HL-60/S4 (cell line): Measurements from ENCODE around the gene IHH.

ENCODE experiments used
- in situ Hi-C: fragments of 300-500 bp; cut with MboI; formaldehyde crosslinking; loops from 2 replicates; pipeline ENCODE4 v1.14.3; 2022; ENCODE audit warnings: low sequenced_read_pairs

Gene IHH

DNA sequence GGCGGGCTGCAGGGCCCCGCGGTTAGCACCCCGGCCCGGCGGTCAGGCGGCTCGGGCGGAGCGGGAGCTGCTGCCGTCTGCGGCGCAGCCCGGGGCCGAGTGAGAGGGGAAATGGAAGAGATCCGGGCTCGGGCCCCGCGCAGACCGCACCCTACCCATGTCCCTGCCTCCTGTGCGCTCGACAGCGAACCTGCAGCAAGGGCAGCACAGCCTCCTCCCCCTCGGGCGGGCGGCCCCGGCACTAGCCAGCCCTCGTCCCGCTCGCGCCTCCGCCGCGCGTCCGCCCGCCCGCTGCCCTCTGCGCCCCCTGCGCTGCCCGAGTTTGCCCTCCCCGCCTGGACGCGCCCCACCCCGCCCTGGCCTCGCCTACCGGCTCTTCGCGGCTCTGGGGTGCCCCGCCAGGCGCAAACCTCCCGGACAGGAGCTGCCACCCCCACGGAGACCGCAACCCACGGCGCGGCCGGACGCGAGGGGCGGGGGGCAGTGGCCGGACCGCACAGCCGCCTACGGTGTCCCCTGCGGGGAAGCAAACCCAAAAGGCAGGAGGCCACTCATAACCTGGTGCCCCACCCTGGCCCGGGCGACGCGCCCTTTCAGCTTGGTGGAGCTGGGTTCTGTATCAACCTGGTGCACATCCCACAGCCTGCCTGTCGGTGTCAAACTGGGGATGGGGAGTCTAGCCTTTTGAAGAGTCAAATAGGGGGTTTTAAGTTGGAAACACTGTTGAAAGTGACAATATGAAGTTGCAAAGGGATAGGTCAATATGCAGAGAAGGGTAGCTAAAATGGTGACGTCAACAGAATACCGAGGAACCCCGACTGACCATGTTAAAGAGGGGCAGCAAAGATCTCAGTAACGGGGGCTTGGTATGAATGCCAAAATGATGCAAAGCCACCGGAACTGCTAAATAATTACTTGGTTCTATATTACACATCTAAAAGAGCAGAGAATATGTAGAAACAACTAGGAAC, at the start of gene IHH:
Gene IHH (minus strand): TSS at position 101 of the 971 bp plus-strand sequence. CDS start 454 bp downstream, outside the sequence.
- in situ Hi-C loops: no loop called here

DNA sequence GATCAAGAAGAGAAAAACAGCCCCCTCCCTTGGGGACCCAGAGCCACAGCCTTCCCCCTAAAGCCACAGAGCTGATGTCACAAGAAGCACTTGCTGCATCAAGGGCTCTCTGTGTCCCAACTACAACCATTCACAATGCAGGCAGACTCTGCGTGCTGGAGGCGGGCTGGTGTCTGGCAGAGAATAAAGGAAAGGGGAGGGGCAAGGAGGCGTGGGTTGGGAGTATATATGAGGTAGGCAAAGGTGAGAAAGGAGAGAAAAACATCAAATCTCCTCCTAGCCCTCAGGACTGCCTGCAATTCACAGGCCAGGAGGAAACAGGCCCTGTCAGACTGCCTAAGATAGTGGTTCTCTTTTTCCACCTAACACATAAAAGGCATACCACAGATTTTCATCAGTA, 48.8 kb upstream of the IHH start:
- in situ Hi-C loops: no loop called here

DNA sequence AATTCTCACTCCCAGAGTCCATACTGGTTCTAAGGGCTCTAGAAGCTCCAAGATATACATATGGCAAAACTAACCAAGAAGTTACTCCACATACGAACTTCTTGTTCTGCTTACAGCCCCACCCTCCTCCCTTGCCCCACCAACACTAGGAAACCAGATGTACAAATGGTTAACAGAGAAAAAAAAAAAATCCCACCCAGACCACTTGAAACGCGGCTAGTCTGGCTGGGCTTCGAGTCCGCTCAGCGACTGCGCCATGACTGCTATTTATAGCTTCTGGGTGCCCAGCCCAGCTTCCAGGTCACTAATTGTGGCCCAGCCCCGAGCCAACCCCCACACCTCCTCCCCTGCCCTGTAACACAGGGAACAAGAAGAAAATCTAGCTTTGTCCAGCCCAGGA, 47.0 kb upstream of the IHH start:
- in situ Hi-C loops: no loop called here

- in situ Hi-C loops: no loop called here
These were observed 45.5 kb upstream of the IHH start for GRCh38 chr2:219106251-219106650.

DNA sequence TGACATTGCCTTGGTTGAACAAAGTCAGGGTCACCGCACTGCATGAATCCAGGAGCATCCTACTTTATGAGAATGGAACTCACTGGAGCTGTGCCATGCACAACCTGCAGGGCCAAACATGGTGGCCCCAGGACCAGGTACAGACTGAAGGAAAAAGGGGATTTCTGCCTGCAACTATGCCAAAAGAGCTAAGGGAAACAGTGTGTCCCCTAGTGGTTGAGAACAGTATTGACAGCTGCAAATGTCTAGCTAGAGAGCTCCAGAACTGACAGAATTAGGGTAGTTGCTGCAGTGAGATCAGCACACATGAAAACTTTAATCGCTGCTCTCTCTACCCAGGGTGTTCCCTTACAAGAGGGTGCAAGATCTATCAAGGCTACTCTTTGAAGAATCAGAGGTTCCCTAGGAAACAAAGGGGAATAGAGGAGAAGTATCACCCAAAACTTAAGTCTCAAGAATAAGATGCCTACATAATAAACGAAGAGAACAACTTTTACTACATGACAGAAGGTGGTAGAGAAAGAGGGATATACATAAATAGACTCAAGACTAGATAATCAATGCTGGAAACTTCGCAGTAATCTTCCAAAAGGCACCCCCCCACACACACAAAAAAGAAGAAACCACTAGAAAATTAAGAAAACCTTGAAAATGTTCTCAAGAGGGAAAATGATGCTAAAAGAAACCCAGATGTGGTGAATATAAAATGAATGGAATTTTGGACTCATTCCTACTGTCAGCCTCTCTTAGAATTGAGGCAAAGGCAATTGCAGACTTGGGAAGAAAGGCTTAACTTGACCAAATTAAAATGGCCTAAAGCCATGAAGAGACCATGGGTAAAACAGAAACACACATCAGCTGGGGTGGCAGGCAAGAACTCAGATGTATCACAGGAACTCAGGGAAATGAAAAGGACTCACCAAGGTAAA, 43.6 kb upstream of the IHH start:
- in situ Hi-C loops: no loop called here

- in situ Hi-C loops: no loop called here
These were observed 38.6 kb upstream of the IHH start for GRCh38 chr2:219099329-219099728.

GRCh38 chr2:219095406-219095935, 34.8 kb upstream of the IHH start:
- in situ Hi-C loops: no loop called here

DNA sequence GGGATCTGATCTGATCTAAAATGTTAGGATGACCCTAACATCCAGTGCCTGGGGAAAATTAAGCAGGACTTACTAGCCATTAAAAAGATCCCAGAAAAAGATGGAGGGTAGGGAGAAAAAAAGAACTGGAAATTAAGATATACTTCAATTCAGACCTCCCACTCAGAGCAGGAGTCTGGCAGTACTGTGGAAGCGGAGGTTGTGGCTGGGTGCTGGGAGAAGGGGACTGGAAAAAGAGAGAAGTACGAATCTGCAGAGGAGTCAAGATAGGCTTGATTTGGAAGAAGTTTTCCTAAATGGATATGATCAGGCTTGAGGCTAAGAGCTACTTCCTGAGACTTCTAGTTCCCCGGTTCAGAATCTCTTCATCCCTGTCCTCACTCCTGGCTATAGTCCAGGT, 33.5 kb upstream of the IHH start:
- in situ Hi-C loops: no loop called here

- in situ Hi-C loops: no loop called here
These were observed 29.9 kb upstream of the IHH start for GRCh38 chr2:219090436-219091299.

DNA sequence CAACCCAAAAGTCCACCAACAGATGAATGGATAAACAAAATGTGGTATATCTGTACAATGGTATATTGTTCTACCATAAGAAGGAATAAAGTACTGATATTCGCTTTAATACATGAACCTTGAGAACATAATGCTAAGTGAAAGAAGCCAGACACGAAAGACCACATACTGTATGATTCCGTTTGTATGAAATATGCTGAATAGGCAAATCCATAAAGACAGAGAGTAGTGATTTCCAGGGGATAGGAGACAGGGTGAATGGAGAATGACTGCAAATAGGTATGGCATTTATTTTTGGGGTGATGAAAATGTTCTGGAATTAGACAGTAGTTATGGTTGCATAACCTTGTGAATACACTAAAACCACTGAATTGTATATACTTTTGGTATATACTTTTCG, 28.6 kb upstream of the IHH start:
- in situ Hi-C loops: no loop called here

GRCh38 chr2:219087848-219088247, 27.1 kb upstream of the IHH start:
- in situ Hi-C loops: no loop called here

DNA sequence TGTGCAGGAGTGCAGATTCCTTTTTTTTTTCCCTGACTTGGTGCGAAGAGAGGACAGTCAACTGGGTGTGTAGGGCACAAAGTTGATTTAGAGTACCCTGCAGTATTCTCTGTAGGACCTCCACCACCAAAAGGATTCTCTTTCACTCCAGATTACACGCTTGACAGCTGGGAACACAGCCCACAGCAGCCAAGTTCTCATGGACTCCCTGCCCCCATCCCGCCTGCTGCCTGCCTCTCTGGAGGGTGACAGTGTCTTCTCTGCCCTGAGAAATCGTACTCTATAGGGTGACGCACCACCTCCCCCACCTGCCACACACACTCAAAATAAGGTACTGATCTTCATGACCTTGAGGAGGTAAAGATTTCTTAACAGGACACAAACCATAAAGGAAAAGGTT, 26.6 kb upstream of the IHH start:
- in situ Hi-C loops: no loop called here

DNA sequence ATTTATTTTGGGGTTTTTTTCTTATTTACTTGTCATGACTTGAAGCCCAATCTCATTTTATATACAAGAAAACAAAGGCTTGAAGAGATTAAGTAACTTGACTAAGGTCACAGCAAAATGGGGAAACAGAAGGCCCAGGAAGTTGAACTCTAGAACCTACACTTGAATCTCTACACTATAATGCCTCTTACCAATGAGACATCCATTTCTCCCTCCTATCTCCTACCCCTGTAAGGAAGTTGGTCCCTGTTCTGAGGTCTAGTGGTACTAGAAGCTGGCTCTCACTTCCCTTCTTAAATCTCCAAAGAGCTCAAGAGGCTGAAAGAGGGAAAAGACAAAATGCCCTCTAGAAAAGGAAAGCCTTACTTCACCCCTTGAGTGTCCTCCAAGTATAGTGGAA, 25.5 kb upstream of the IHH start:
- in situ Hi-C loops: no loop called here

DNA sequence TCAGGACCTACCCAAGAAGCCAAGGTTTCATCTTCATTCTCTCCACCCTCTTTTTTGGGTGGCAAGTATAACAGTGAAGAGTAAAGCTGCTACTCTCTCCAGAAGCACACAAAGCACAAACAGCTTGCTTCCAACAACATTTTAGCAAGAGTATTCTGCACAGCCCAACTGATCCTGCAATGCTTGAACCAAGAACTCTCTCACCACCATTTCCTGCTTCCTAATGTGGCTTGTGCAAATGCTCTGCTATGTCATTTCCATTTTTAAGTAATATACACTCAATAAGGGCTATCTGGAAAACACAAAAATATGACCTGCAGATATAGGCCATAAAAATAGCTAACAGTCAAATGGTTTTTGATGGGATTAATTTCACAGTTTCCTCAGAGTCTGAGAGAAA, 24.1 kb upstream of the IHH start:
- in situ Hi-C loops: no loop called here

DNA sequence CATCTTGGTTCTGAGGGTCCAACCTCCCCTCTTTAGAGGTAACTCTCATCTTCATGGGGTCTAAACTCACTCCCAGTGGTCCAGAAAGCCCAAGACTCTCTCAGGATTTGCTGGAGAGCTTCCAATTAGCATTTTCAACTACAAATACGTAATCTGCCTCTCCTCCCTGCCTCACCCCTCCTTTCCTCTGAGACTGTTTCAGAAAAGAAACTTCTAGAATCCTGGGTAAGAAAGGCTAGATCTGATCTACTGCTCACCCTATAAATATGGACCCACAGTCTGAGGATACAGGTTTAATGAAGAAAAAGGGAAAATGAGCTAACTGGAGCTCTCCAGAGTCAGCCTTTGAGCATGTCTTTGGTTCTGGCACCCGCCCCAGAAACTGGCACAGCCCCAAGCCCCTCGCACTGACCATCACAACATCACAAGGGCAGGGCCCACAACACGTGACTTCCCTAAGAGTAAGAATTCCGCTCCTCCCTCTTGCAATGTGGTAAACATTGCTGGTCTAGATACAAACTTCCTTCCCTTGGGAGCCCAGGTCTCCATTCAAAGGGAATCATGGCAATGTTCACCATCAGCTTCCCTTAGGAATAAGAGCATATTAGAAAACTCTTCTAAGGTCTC, 21.7 kb upstream of the IHH start:
- in situ Hi-C loops: no loop called here

DNA sequence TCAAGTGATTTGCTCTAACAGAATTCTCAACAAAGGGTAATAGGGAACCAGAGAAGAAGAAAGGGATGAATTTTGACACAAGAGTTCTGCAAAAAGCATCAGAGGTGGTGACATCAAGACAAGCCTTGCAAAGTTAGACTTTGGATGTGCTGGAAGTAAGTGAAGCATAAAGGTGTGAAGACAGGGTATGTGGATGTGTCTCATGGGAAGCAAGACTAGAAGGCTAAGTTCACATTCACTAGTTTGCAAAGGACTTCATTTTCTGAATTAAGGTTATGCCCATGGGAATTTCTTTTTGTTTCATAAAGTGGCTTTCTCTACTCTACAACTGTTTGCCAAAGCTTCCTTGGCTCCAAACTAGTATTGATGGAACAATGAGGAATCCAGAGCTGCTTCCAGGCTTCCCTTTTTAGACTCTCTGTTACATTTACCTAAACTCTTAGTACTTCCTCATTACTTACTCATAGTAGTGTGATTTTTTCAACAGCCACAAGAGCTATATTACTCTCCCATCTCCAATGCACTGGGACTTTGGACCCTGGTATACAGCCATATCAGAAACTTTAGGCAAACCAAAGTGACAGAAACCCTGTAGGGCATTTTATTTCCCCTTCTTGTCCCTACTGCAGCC, 21.1 kb upstream of the IHH start:
- in situ Hi-C loops: no loop called here

GRCh38 chr2:219081096-219081495, 20.4 kb upstream of the IHH start:
- in situ Hi-C loops: no loop called here

- in situ Hi-C loops: no loop called here
These were observed 18.7 kb upstream of the IHH start for GRCh38 chr2:219079417-219079816.

- in situ Hi-C loops: no loop called here
These were observed 18.2 kb upstream of the IHH start for GRCh38 chr2:219078951-219079350.

- in situ Hi-C loops: no loop called here
These were observed 17.4 kb upstream of the IHH start for GRCh38 chr2:219078126-219078525.
